ENCODE data around the gene ARIH2. TPM values are rescaled to one million over a fixed set of nuclear protein-coding genes. Genes with fewer than 3 reads are reported as not detected.

The ARIH2 gene
- total and polyA plus RNA-seq, 9 of the 15 experiments (the other 6 are each of a cell fraction or from before 2014, with no cell fraction given), result 27.0 to 120 (median 108) TPM

DNA sequence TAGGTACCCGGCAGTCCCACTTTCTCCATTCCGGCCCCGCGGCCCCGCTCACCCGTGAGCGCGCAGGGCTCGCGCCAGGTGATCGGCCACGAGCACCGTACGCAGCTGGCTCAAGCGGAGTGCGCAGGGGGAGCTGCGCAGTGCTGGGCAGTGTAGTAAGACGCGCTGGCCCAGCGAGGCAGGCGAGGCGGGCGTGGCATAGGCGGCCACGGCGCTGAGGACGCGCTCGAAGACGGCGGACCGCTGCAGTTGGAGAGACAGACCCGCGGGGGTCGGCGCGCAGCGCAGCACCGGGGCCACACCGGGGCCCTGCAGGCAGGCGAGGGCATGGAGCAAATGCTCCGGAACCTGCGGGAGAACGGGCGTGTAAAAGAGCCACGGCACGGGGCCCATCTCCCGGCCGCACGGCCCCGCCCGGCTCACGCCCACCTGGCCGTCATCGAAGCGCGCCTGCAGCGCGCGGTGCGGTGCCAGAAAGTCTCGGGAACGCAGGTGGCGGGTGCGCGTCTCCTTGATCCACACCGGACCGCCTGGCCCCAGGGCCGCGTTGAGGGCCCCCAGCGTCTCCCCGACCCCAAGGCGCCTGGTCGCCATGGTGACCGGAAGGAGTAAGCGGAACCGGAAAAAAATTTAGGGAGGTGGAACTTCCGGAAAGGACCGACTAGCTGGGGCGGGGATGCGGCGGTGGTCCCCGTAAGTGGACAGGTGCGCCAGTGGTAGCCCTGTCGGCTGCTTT lies 99.5 kb downstream of the ARIH2 start, which contains the start of gene DALRD3 (continued):
- TF ChIP-seq SPI1 (IDR thresholded peaks at IDR 0.05; ENCODE audit: borderline replicate concordance, low read depth, low read length) (no peak), CBX1 (IDR thresholded peaks at IDR 0.05; ENCODE audit: low read depth) (peak; percentile 39; the same call in 1 of the 2 replicates), SIX5 (IDR thresholded peaks at IDR 0.05; ENCODE audit: borderline replicate concordance in 1 of 2, insufficient read depth in 1 of 2, low read depth in 1 of 2, low read length in 2 of 2) (no peak), BDP1 (IDR thresholded peaks at IDR 0.05; ENCODE audit: insufficient read depth, insufficient read length) (no peak), ILK (tag; IDR thresholded peaks at IDR 0.05; ENCODE audit: borderline replicate concordance, low read depth) (no peak), ZNF764 (CRISPR knock-in tag; IDR thresholded peaks at IDR 0.05; ENCODE audit: low read depth) (no peak), KAT8 (IDR thresholded peaks at IDR 0.05; ENCODE audit: low read depth) (no peak), RFX7 (CRISPR knock-in tag; IDR thresholded peaks at IDR 0.05) (no peak), CLOCK (CRISPR knock-in tag; IDR thresholded peaks at IDR 0.05; ENCODE audit: borderline replicate concordance) (no peak), GATAD2A (IDR thresholded peaks at IDR 0.05) (no peak), MYC (IDR thresholded peaks at IDR 0.05; ENCODE audit: low read depth, low read length) (peak; percentile 63; the same call in 1 of the 2 replicates), MYC (CRISPR knock-in tag; IDR thresholded peaks at IDR 0.05; ENCODE audit: borderline replicate concordance, low read depth) (peak; percentile 75; the same call in 1 of the 2 replicates), MTA3 (IDR thresholded peaks at IDR 0.05; ENCODE audit: borderline replicate concordance) (0 out of 2 replicates have a peak, but pooled peaks have one; percentile 47)
- TF ChIP-seq, protein P1, sequence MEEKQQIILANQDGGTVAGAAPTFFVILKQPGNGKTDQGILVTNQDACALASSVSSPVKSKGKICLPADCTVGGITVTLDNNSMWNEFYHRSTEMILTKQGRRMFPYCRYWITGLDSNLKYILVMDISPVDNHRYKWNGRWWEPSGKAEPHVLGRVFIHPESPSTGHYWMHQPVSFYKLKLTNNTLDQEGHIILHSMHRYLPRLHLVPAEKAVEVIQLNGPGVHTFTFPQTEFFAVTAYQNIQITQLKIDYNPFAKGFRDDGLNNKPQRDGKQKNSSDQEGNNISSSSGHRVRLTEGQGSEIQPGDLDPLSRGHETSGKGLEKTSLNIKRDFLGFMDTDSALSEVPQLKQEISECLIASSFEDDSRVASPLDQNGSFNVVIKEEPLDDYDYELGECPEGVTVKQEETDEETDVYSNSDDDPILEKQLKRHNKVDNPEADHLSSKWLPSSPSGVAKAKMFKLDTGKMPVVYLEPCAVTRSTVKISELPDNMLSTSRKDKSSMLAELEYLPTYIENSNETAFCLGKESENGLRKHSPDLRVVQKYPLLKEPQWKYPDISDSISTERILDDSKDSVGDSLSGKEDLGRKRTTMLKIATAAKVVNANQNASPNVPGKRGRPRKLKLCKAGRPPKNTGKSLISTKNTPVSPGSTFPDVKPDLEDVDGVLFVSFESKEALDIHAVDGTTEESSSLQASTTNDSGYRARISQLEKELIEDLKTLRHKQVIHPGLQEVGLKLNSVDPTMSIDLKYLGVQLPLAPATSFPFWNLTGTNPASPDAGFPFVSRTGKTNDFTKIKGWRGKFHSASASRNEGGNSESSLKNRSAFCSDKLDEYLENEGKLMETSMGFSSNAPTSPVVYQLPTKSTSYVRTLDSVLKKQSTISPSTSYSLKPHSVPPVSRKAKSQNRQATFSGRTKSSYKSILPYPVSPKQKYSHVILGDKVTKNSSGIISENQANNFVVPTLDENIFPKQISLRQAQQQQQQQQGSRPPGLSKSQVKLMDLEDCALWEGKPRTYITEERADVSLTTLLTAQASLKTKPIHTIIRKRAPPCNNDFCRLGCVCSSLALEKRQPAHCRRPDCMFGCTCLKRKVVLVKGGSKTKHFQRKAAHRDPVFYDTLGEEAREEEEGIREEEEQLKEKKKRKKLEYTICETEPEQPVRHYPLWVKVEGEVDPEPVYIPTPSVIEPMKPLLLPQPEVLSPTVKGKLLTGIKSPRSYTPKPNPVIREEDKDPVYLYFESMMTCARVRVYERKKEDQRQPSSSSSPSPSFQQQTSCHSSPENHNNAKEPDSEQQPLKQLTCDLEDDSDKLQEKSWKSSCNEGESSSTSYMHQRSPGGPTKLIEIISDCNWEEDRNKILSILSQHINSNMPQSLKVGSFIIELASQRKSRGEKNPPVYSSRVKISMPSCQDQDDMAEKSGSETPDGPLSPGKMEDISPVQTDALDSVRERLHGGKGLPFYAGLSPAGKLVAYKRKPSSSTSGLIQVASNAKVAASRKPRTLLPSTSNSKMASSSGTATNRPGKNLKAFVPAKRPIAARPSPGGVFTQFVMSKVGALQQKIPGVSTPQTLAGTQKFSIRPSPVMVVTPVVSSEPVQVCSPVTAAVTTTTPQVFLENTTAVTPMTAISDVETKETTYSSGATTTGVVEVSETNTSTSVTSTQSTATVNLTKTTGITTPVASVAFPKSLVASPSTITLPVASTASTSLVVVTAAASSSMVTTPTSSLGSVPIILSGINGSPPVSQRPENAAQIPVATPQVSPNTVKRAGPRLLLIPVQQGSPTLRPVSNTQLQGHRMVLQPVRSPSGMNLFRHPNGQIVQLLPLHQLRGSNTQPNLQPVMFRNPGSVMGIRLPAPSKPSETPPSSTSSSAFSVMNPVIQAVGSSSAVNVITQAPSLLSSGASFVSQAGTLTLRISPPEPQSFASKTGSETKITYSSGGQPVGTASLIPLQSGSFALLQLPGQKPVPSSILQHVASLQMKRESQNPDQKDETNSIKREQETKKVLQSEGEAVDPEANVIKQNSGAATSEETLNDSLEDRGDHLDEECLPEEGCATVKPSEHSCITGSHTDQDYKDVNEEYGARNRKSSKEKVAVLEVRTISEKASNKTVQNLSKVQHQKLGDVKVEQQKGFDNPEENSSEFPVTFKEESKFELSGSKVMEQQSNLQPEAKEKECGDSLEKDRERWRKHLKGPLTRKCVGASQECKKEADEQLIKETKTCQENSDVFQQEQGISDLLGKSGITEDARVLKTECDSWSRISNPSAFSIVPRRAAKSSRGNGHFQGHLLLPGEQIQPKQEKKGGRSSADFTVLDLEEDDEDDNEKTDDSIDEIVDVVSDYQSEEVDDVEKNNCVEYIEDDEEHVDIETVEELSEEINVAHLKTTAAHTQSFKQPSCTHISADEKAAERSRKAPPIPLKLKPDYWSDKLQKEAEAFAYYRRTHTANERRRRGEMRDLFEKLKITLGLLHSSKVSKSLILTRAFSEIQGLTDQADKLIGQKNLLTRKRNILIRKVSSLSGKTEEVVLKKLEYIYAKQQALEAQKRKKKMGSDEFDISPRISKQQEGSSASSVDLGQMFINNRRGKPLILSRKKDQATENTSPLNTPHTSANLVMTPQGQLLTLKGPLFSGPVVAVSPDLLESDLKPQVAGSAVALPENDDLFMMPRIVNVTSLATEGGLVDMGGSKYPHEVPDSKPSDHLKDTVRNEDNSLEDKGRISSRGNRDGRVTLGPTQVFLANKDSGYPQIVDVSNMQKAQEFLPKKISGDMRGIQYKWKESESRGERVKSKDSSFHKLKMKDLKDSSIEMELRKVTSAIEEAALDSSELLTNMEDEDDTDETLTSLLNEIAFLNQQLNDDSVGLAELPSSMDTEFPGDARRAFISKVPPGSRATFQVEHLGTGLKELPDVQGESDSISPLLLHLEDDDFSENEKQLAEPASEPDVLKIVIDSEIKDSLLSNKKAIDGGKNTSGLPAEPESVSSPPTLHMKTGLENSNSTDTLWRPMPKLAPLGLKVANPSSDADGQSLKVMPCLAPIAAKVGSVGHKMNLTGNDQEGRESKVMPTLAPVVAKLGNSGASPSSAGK (IDR thresholded peaks at IDR 0.05), result no peak
